HG03064 (cell line): ENCODE data around the gene CASZ1.

Experiments
- ATAC-seq: cut with Tn5 transposase; IDR thresholded peaks from one replicate; pipeline ENCODE4 v1.9.1; 2021; ENCODE audit warnings: low read depth; ENCODE audit not compliant: unreplicated experiment

The CASZ1 gene

GRCh38 chr1:10800778-10801177 is 4.3 kb upstream of the CASZ1 start:
- ATAC-seq, result no peak

DNA sequence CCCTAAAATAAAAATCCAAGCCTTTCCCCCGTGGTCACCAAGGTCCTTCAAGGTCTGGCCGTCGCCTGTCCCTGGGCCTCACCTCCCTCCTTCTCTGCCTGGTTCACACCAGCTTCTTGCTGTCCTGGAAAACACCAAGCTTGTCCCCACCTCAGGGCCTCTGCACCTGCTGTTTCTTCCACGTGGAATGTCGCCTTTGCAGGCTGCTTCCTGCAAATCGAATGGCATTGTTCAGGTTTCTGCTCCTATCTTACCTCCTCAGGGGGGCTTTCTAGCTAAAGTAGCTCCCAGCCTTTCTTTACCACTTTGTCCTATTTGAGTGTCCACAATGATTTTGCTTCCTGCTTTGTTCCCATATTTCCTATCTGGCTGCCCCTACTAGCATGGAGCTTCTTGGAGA is 3.3 kb upstream of the CASZ1 start:
- no peak for ATAC-seq

GRCh38 chr1:10795276-10796021 is 997 bp downstream of the CASZ1 start:
- ATAC-seq, result no peak

DNA sequence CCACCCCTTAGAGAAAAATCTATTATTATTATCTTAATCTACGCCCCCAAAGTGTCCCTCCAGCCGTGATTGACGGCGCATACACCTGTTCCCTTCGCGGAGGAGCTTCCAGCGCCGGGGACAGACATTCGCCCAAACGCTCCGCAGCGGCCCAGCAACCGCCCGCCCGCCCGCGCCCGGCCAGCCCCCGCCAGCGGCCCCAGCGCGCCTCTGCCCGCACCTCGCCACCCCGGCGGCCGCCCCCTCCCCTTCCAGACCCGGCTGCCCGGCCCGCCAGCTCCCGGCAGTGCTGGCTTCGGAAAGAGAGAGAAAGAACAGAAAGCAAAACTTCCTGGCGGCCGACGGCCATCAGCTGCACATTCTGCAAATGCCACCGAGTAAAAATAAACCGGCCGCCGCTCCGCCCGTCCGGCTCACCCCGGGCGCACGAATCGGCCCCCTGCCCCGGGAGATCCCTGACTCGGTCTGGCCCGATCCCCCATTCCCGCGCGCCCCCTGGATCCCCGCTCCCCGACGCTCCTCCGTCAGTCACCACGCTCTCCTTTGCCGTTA is 1.6 kb downstream of the CASZ1 start:
- no peak for ATAC-seq

- no peak for ATAC-seq
These were observed 3.3 kb downstream of the CASZ1 start for GRCh38 chr1:10793129-10793651.

DNA sequence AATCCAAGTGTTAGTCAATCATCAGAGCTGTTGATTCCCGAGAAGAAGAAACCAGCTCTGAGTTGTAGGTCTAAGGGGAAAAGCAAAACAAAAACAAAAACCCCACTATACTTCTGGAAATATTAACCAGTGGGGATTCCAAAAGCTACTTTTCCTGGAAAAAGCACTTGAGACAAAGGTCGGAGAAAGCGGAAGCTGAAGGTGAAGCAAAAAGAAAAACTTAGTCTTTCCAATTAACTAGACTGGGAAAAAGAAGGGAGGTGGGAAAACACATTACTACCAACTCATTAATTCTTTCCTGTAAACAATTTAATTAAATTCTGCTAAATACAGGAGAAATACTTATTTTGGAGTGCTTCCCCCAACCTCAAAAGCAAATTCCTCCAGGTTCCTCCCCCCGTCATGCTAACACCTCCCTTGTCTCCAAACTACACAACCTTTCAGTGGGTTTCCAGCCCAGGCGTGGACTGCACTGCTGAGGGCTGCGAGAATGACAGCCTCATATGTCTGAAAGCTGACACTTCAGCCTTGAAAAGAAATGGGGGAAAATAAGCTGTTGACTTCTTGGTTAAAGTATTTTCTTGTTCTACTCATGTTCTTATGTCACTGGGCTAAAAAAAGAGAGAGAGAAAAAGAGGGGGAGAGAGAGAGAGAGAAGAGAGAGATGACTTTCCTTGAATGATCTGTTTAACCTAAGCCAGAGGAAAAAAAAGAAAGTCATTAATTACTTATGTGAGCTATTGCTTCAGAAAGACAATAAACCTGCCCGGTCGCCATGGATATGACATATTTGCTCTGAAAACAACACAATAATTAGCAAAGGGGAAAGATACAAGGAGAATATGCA is 5.1 kb downstream of the CASZ1 start:
- no peak for ATAC-seq

- no peak for ATAC-seq
These were observed 6.4 kb downstream of the CASZ1 start for GRCh38 chr1:10789803-10790702.

DNA sequence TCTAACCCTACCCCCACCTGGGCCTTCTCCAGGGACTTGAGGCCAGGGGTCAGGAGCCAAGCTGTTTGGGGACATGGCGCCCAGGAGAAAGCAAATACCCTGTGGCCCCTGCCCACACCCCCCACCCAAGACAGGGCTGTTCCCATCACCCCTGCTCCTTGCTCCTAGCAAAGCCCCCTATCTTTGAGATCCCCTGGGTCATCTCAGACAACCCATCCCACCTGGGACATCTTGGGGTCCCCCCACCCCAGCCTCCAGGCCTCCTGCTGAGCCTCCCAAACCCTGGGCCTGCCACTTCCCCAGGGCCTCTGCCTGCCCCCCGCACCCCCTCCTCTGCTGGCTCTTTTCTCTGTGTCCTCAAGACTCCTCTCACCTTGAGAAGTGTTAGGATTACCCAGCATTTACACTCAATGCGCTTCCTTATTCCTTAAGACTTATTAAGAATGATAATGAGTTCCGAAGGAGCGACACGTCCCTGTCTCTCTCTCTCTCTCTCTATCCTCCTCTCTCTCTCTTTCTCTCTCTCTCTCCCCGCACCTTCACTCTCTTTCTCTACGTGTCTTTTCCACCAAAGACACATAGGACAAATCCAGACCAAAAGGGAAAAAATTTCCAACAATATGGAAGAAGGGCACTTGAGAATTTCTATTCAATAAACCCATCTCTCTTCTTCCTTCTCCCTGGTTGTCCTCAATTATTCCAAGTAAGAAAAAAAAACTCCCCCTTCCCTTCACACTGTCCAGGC is 7.2 kb downstream of the CASZ1 start:
- ATAC-seq, result no peak

GRCh38 chr1:10788592-10789006 is 7.8 kb downstream of the CASZ1 start:
- ATAC-seq, result no peak

DNA sequence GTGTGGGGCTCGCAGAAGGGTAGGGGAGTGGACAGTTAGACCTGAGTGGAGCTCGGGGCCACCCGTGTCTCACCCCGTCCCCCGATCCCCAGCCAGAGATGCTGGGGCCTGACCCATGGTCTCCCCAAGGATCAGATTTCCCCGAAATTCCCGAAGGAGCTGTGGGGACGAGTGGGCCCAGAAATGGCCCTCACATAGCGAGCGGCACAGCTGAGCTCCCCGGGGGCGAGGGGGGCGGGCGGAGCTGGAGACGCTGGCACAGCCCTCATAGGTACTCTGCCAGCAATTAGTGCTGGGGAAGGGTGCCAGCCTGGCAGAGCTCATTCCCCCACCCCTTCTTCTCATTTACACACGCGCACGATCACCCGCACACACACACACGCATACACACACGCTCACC is 9.2 kb downstream of the CASZ1 start:
- ATAC-seq, result no peak

- ATAC-seq, result no peak
These were observed 10.5 kb downstream of the CASZ1 start for GRCh38 chr1:10785728-10786638.

- ATAC-seq, result no peak
These were observed 11.3 kb downstream of the CASZ1 start for GRCh38 chr1:10784998-10785727.

GRCh38 chr1:10782491-10783244 is 13.8 kb downstream of the CASZ1 start:
- no peak for ATAC-seq

DNA sequence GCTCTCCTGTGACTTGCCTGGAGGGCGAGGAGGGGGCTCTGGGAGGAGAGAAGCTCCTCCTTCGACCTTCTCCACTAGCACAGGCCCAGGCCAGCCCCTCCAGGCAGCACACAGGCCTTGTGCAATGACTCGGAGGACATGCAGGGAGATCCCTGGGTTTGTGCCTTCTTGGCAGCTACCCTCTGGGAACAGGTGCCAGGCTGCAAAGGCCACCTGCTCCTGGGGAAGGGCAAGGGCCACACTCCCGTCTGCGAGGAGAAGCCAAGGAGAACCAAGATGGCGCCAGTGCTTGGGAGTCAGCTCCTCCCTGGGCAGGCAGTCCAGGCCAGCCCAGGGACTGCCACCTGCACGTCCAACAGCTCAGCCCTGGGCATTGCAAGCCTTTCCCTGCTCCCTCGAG is 15.3 kb downstream of the CASZ1 start:
- no peak for ATAC-seq

DNA sequence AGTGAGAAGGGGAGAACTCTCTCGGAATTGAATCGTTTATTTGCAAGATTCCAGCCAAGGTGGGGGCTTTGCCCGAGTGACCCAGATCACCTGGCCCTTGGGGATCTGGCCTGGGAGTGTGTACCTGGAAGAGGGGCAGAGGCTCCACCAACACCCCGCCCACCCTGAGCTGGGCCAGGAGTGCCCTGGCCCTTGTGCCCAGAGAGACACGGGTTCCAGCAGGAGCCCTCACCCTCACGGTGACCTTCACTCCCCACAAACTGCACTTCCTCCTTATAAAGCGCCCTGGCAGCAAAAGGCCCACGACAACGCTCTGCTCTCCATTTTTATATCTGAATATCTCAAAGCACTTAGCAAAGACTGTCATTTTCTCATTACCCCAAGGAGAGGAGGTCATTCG is 16.6 kb downstream of the CASZ1 start:
- ATAC-seq, result no peak

- ATAC-seq, result no peak
These were observed 17.2 kb downstream of the CASZ1 start for GRCh38 chr1:10779201-10779600.

GRCh38 chr1:10778640-10779039 is 17.8 kb downstream of the CASZ1 start:
- ATAC-seq, result no peak
